Fibroblast of mammary gland (primary cell): Measurements from ENCODE around the gene ARHGEF10L.
A peak's percentile ranks its signal among the peaks of the same experiment; 100 is the strongest.

Experiments
- DNase-seq: peaks from one replicate; pipeline ENCODE4 v3.0.0-alpha.2; 2010; ENCODE audit warnings: low read depth
- H3K4me3 ChIP-seq: 2 replicates; pipeline ENCODE4 v1.5.1; 2011; ENCODE audit warnings: low read depth, mild to moderate bottlenecking, low read length, moderate library complexity; ENCODE audit not compliant: control insufficient read depth
- CTCF ChIP-seq: conservative IDR thresholded peaks from 2 replicates; pipeline ENCODE4 v1.5.1; 2011; ENCODE audit warnings: low read depth, low read length, inconsistent platforms; ENCODE audit not compliant: control insufficient read depth, insufficient read depth

The ARHGEF10L gene

GRCh38 chr1:17523321-17524041 lies 16.0 kb upstream of the ARHGEF10L start:
- no peak for TF ChIP-seq CTCF
- no peak overlapping the region for H3K4me3 ChIP-seq
- no peak for DNase-seq

GRCh38 chr1:17524645-17525044 lies 14.9 kb upstream of the ARHGEF10L start:
- no peak for DNase-seq
- no peak for TF ChIP-seq CTCF
- no peak overlapping the region for H3K4me3 ChIP-seq

GRCh38 chr1:17525996-17526686 lies 13.4 kb upstream of the ARHGEF10L start:
- no peak overlapping the region for H3K4me3 ChIP-seq
- no peak for DNase-seq
- TF ChIP-seq CTCF = no peak

GRCh38 chr1:17527036-17527914 lies 12.2 kb upstream of the ARHGEF10L start:
- H3K4me3 ChIP-seq = no peak overlapping the region
- no peak for TF ChIP-seq CTCF
- peak; percentile 41 for DNase-seq

- no peak for DNase-seq
- no peak for TF ChIP-seq CTCF
- H3K4me3 ChIP-seq = no peak overlapping the region
Observed at GRCh38 chr1:17529381-17529780, 10.1 kb upstream of the ARHGEF10L start.

- no peak for DNase-seq
- no peak overlapping the region for H3K4me3 ChIP-seq
- TF ChIP-seq CTCF = no peak
Observed at GRCh38 chr1:17531343-17531681, 8.2 kb upstream of the ARHGEF10L start.
